Fibroblast of villous mesenchyme (primary cell): ENCODE data around the gene ITGAV. TPM values are rescaled to one million over a fixed set of nuclear protein-coding genes. Genes with fewer than 3 reads are reported as not detected.
A peak's percentile ranks its signal among the peaks of the same experiment; 100 is the strongest.

Experiments
- DNase-seq: peaks from one replicate; pipeline ENCODE4 v3.0.0-alpha.2; 2010; ENCODE audit warnings: low read depth
- H3K4me3 ChIP-seq: 2 replicates; pipeline ENCODE4 v1.5.1; 2011; ENCODE audit warnings: low read depth, mild to moderate bottlenecking, low read length
- CTCF ChIP-seq: IDR thresholded peaks from 2 replicates; pipeline ENCODE4 v1.5.1; 2012; ENCODE audit warnings: low read depth, mild to moderate bottlenecking, low read length; ENCODE audit not compliant: insufficient read depth
- total RNA-seq: library from RNA; depleted of rRNA; stranded (reverse); fragments of >200 nt; gene quantifications from 2 replicates; pipeline ENCODE4 v1.2.3, GENCODE V29; 2012

ITGAV gene
- total RNA-seq, 1 donor = 417 TPM

- peak overlapping the region; percentile 93 for H3K4me3 ChIP-seq
- TF ChIP-seq CTCF = no peak
- no peak for DNase-seq
Measured at GRCh38 chr2:186588940-186589611, 780 bp upstream of the ITGAV start.

GRCh38 chr2:186590350-186590758, 498 bp downstream of the ITGAV start:
- DNase-seq = peak; percentile 55
- no peak for TF ChIP-seq CTCF
- peak overlapping the region; percentile 93 for H3K4me3 ChIP-seq

DNA sequence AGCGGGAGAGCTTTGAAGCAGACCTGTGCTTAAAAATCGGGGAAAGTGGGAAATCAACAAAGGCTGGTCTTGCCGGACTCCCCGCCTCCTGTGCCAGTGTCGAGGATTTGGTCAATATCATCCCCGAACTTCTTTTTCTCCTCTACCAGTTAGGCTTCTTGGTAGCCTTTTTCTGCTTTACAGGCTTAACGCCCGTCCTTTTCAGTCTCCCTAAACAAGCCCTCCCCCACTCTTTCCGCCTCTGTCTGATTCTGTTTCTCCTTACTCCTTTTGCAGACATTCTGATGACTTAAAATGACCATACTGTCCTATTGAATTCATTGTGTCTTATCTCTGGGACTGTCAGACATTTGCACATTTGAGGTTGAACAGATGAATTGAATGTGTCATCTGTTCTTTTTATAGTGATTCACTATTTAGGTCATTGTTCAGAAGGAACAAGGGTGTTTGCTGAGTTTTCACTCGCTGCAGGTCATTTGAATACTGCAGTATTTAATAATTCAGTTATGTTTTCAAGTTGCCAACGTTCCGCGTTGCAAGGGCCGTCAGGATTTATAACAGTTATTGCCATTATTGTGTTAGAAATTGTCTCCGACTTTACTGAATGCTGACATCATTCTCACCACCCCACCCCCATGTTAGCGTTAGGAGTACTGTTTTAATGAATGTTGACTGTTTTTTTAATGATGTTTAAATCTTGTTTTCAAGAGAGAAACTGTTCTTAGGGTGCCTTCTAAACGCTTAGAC, 1.1 kb downstream of the ITGAV start:
- no peak for TF ChIP-seq CTCF
- DNase-seq = peak; percentile 65
- H3K4me3 ChIP-seq = peak overlapping the region; percentile 93

DNA sequence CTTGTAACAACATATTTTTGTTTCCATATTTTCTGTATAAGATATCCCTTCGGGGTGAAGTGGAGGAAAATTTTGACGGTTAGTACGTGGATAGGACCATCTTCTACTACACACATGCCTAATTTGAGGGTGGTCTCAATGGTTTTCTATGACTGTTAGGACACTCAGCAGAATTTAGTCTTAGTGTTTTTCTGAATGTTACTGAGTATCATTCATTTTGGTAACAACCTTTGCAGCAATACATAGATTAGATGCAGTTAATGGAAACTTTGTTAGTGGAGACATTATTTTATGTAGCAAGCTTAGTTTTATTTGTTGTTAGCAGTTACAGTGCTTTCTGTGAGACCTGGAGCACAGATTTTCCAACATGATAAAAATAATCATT, 1.6 kb downstream of the ITGAV start:
- H3K4me3 ChIP-seq = peak overlapping the region; percentile 93
- DNase-seq = no peak
- no peak for TF ChIP-seq CTCF

- no peak for DNase-seq
- peak overlapping the region; percentile 93 for H3K4me3 ChIP-seq
- TF ChIP-seq CTCF = no peak
Measured at GRCh38 chr2:186592137-186592875, 2.5 kb downstream of the ITGAV start.

GRCh38 chr2:186593523-186593922, 3.7 kb downstream of the ITGAV start:
- DNase-seq = no peak
- no peak for TF ChIP-seq CTCF
- no peak overlapping the region for H3K4me3 ChIP-seq
